H1 (cell line): Measurements from ENCODE around the gene CRTC2. TPM values are rescaled to one million over a fixed set of nuclear protein-coding genes. Genes with fewer than 3 reads are reported as not detected.

Experiments used
- CTCF ChIA-PET: fragments of 300-600 bp; sonication (Branson Sonifier 250); formaldehyde crosslinking; loops from one replicate; lab custom pipeline; 2021; ENCODE audit not compliant: partially characterized antibody; lab: Charles Lee
- POLR2A ChIA-PET: fragments of 300-600 bp; sonication (Branson Sonifier 250); formaldehyde crosslinking; loops from one replicate; lab custom pipeline; 2021; ENCODE audit warnings: inconsistent platforms; ENCODE audit not compliant: partially characterized antibody; lab: Charles Lee
- DNase-seq, 2 experiments: peaks; one replicate each; pipeline versions ENCODE4 v3.0.0 to v3.0.0-alpha.2; 2010 to 2022; ENCODE audit warnings: low spot score in 2 of 2, low read depth in 1 of 2, mixed read lengths in 1 of 2
- FAIRE-seq: peaks from 2 replicates; lab custom pipeline; 2011; peaks lifted over from hg19 to GRCh38; lab: Jason Lieb, UNC
- H2AFZ ChIP-seq: 2 replicates; pipeline ENCODE4 v1.8.1; 2012; ENCODE audit warnings: low read length, inconsistent platforms
- H2AK5ac ChIP-seq: 2 replicates; pipeline ENCODE4 v1.6.1; 2013; ENCODE audit warnings: low read depth, low read length
- H2BK120ac ChIP-seq: replicated peaks from 2 replicates; pipeline ENCODE3; 2013; ENCODE audit warnings: low read depth, low read length, inconsistent platforms
- H2BK12ac ChIP-seq: 2 replicates; pipeline ENCODE4 v1.6.1; 2013; ENCODE audit warnings: low read depth, low read length
- H2BK15ac ChIP-seq: 2 replicates; pipeline ENCODE4 v1.6.1; 2013; ENCODE audit warnings: low read length
- H2BK20ac ChIP-seq: 2 replicates; pipeline ENCODE4 v1.6.1; 2013; ENCODE audit warnings: low read length
- H2BK5ac ChIP-seq: 2 replicates; pipeline ENCODE4 v1.6.1; 2013; ENCODE audit warnings: low read depth, low read length
- H3K14ac ChIP-seq: 2 replicates; pipeline ENCODE4 v1.6.1; 2013; ENCODE audit warnings: inconsistent platforms; ENCODE audit not compliant: insufficient read length
- H3K18ac ChIP-seq: 2 replicates; pipeline ENCODE4 v1.6.1; 2013; ENCODE audit warnings: low read length; ENCODE audit errors: extremely low read depth
- H3K23ac ChIP-seq: 2 replicates; pipeline ENCODE4 v1.6.1; 2013; ENCODE audit warnings: inconsistent platforms; ENCODE audit not compliant: insufficient read length
- H3K23me2 ChIP-seq: 2 replicates; pipeline ENCODE4 v1.6.1; 2013; ENCODE audit warnings: low read depth, low read length
- H3K27ac ChIP-seq: 2 replicates; pipeline ENCODE4 v1.6.1; 2011; ENCODE audit warnings: low read depth, low read length, inconsistent platforms
- H3K27me3 ChIP-seq, 4 experiments: replicated peaks in 1 of 4; 1 replicate in 1 of 4; 2 replicates in 3 of 4; pipeline versions ENCODE4 v1.6.1 to v1.8.1; 2011 to 2013; ENCODE audit warnings: low read length in 3 of 4, mild to moderate bottlenecking in 3 of 4, inconsistent platforms in 2 of 4, mixed read lengths in 2 of 4, moderate library complexity in 1 of 4; ENCODE audit not compliant: control insufficient read depth in 3 of 4, insufficient read depth in 3 of 4; ENCODE audit errors: extremely low read depth in 1 of 4
- H3K36me3 ChIP-seq, 4 experiments: 2 replicates each; pipeline versions ENCODE4 v1.6.1 to v1.8.1; 2011 to 2013; ENCODE audit warnings: mild to moderate bottlenecking in 4 of 4, low read length in 3 of 4, moderate library complexity in 2 of 4, control low read depth in 1 of 4, inconsistent platforms in 1 of 4; ENCODE audit not compliant: insufficient read depth in 4 of 4, control insufficient read depth in 2 of 4
- H3K4ac ChIP-seq: replicated peaks from 2 replicates; pipeline ENCODE3; 2013; ENCODE audit warnings: low read length, low read depth, mixed read lengths, inconsistent platforms; ENCODE audit not compliant: insufficient read length
- H3K4me1 ChIP-seq, 4 experiments: replicated peaks in 1 of 4; 1 replicate in 1 of 4; 2 replicates in 3 of 4; pipeline versions ENCODE4 v1.6.1 to v1.8.1; 2011 to 2013; ENCODE audit warnings: low read length in 3 of 4, inconsistent platforms in 2 of 4, mixed read lengths in 1 of 4; ENCODE audit not compliant: insufficient read depth in 4 of 4, control insufficient read depth in 3 of 4
- H3K4me2 ChIP-seq, 2 experiments: 2 replicates each; pipeline versions ENCODE4 v1.6.1 to v1.8.1; 2011 to 2013; ENCODE audit warnings: low read depth in 2 of 2, low read length in 2 of 2, control low read depth in 1 of 2, inconsistent platforms in 1 of 2, mild to moderate bottlenecking in 1 of 2; ENCODE audit not compliant: insufficient read depth in 1 of 2
- H3K4me3 ChIP-seq, 4 experiments: fragments of 200-600, 300-600 bp in 1 of 4; sonication (generic), shearing (Covaris generic), sonication (Bioruptor Twin) in 1 of 4; 2 replicates each; pipeline versions ENCODE4 v1.5.1 to v1.8.1; 2011 to 2016; ENCODE audit warnings: low read length in 4 of 4, low read depth in 3 of 4, control low read depth in 2 of 4, inconsistent platforms in 2 of 4, mild to moderate bottlenecking in 2 of 4, mixed read lengths in 1 of 4, moderate library complexity in 1 of 4; ENCODE audit not compliant: insufficient read depth in 2 of 4; ENCODE audit errors: extremely low read depth in 1 of 4
- H3K56ac ChIP-seq: replicated peaks from 2 replicates; pipeline ENCODE3; 2013; ENCODE audit warnings: low read depth, mild to moderate bottlenecking, mixed read lengths, low read length, inconsistent platforms; ENCODE audit not compliant: insufficient read length
- H3K79me1 ChIP-seq: 2 replicates; pipeline ENCODE4 v1.6.1; 2013; ENCODE audit warnings: low read depth, low read length, control low read depth
- H3K79me2 ChIP-seq, 2 experiments: 2 replicates each; pipeline versions ENCODE4 v1.6.1 to v1.8.1; 2012 to 2013; ENCODE audit warnings: low read length in 2 of 2, mild to moderate bottlenecking in 2 of 2, inconsistent platforms in 1 of 2; ENCODE audit not compliant: insufficient read depth in 2 of 2, control insufficient read depth in 1 of 2
- H3K9ac ChIP-seq, 4 experiments: replicated peaks in 1 of 4; 1 replicate in 1 of 4; 2 replicates in 3 of 4; pipeline versions ENCODE4 v1.6.1 to v1.8.1; 2011 to 2013; ENCODE audit warnings: low read depth in 3 of 4, low read length in 3 of 4, control low read depth in 2 of 4, mild to moderate bottlenecking in 2 of 4, moderate library complexity in 2 of 4, inconsistent platforms in 1 of 4; ENCODE audit errors: extremely low read depth in 1 of 4
- H3K9me3 ChIP-seq, 2 experiments: 2 replicates each; pipeline versions ENCODE4 v1.6.1 to v1.8.1; 2012 to 2013; ENCODE audit warnings: mild to moderate bottlenecking in 2 of 2, moderate library complexity in 2 of 2, control low read depth in 1 of 2, inconsistent platforms in 1 of 2, low read depth in 1 of 2, low read length in 1 of 2, mixed read lengths in 1 of 2; ENCODE audit not compliant: insufficient read depth in 2 of 2
- H4K20me1 ChIP-seq, 2 experiments: replicated peaks in 1 of 2; 2 replicates each; pipeline versions ENCODE3 to v1.8.1; 2011 to 2013; ENCODE audit warnings: inconsistent platforms in 2 of 2, low read length in 2 of 2, mild to moderate bottlenecking in 1 of 2; ENCODE audit not compliant: insufficient read depth in 2 of 2, control insufficient read depth in 1 of 2
- H4K5ac ChIP-seq: 2 replicates; pipeline ENCODE4 v1.6.1; 2013; ENCODE audit warnings: low read length, low read depth, mixed read lengths, inconsistent platforms; ENCODE audit not compliant: insufficient read length
- H4K8ac ChIP-seq: 2 replicates; pipeline ENCODE4 v1.8.0; 2013; ENCODE audit warnings: mild to moderate bottlenecking, moderate library complexity, low read length, inconsistent platforms; ENCODE audit not compliant: insufficient read depth; ENCODE audit errors: extremely low read depth
- H4K91ac ChIP-seq: replicated peaks from 2 replicates; pipeline ENCODE3; 2013; ENCODE audit warnings: low read length, mixed read lengths, inconsistent platforms; ENCODE audit not compliant: insufficient read length
- MAFK ChIP-seq: IDR thresholded peaks from 2 replicates; pipeline ENCODE4 v1.6.1; 2012; ENCODE audit warnings: low read depth, mild to moderate bottlenecking, improper control_type of control experiment, low read length
- RXRA ChIP-seq: IDR thresholded peaks from 2 replicates; pipeline ENCODE4 v1.6.1; 2011; ENCODE audit warnings: low read depth, mild to moderate bottlenecking, low read length, moderate library complexity; ENCODE audit not compliant: insufficient read depth
- SAP30 ChIP-seq: fragments of 300-600 bp; sonication (generic); IDR thresholded peaks from 2 replicates; pipeline ENCODE4 v1.7.1; 2012; ENCODE audit warnings: low read length, moderate library complexity, mild to moderate bottlenecking, inconsistent platforms; ENCODE audit not compliant: insufficient read depth, insufficient replicate concordance
- SP4 ChIP-seq: IDR thresholded peaks from 2 replicates; pipeline ENCODE4 v1.6.1; 2012; ENCODE audit warnings: low read length, inconsistent platforms
- TCF12 ChIP-seq: IDR thresholded peaks from 2 replicates; pipeline ENCODE4 v1.6.1; 2011; ENCODE audit warnings: low read depth, mild to moderate bottlenecking, low read length
- WGBS, 2 experiments: shearing (Covaris generic) in 1 of 2; methylation state at CpG; one replicate each; pipeline versions ENCODE4 v1.1.6 to v1.1.7; 2013 to 2015; ENCODE audit warnings: low lambda C conversion rate in 2 of 2, mixed read lengths in 2 of 2, inconsistent platforms in 1 of 2, low coverage in 1 of 2, missing lambda C conversion rate in 1 of 2; ENCODE audit not compliant: insufficient replicate concordance in 2 of 2, insufficient coverage in 1 of 2, insufficient read length in 1 of 2; ENCODE audit errors: extremely low coverage in 1 of 2, missing lambda C conversion rate in 1 of 2; 5-methylcytosine and 5-hydroxymethylcytosine counted together
- polyA plus RNA-seq, 7 experiments: library from polyadenylated mRNA; depleted of rRNA in 3 of 7; stranded (reverse) in 5 of 7; unstranded in 2 of 7; fragments of >200 nt in 5 of 7; fragments of 200-250 nt in 2 of 7; gene quantifications; 1 replicate in 5 of 7; 2 replicates in 1 of 7; 4 replicates in 1 of 7; pipeline versions ENCODE4 v1.2.1 to v1.2.3, GENCODE V29; 2011 to 2013; ENCODE audit warnings: missing spikeins in 2 of 7, mixed read lengths in 2 of 7
- total RNA-seq: library from RNA; stranded (reverse); fragmentation: NEBNext Ultra II Directional; extraction: Animal tissue kit (Norgen Biotek cat#: 25700); gene quantifications from 2 replicates; pipeline ENCODE4 v1.2.1, GENCODE V29; 2021
- TF ChIP-seq, protein P1 (sequence below): IDR thresholded peaks from 2 replicates; pipeline ENCODE4 v1.6.1; 2011; ENCODE audit warnings: low read length, improper control_type of control experiment

The CRTC2 gene
- total and polyA plus RNA-seq, 2 of the 8 experiments (the other 6 are each of a cell fraction or from before 2014, with no cell fraction given), result 28.6 to 34.3 TPM

- Histone ChIP-seq H2BK5ac (no peak overlapping the region), H4K20me1 (peaks cover 5 to 14% of the 10 kb centered on the region in 2 experiments), H3K27me3 (no peaks in the 10 kb centered on the region), H3K36me3 (peaks cover 7 to 30% (median 25%) of the 10 kb centered on the region in 4 experiments)
- TF ChIP-seq RXRA (no peak), TCF12 (no peak), SAP30 (no peak), SP4 (no peak), MAFK (no peak)
- TF ChIP-seq, protein P1, sequence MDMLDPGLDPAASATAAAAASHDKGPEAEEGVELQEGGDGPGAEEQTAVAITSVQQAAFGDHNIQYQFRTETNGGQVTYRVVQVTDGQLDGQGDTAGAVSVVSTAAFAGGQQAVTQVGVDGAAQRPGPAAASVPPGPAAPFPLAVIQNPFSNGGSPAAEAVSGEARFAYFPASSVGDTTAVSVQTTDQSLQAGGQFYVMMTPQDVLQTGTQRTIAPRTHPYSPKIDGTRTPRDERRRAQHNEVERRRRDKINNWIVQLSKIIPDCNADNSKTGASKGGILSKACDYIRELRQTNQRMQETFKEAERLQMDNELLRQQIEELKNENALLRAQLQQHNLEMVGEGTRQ, result no peak
- TF ChIP-seq, all 59 proteins: peak for 0
- peaks cover 16% of the 10 kb centered on the region for H3K79me1 ChIP-seq
- no peak overlapping the region for H4K91ac ChIP-seq
- H3K4me3 ChIP-seq, result no peak overlapping the region
- FAIRE-seq (no peak), DNase-seq (no peak)
- CTCF ChIA-PET, result interaction anchor here (1.2 to 1.7 kb wide), 2 partner anchors 21 to 143 kb away, joined by 3 to 4 read pairs; no protein-coding TSS in a partner anchor
- H3K4me2 ChIP-seq, result no peak overlapping the region
- H2BK120ac ChIP-seq, result no peak overlapping the region
- H2BK15ac ChIP-seq, result no peak overlapping the region
- 0 out of 7 replicates have a peak, but pooled peaks cover 0 to 3% (median 0%) of the 10 kb centered on the region in 4 experiments for H3K4me1 ChIP-seq
- no peak overlapping the region for H3K27ac ChIP-seq
- peaks cover 6 to 28% of the 10 kb centered on the region in 2 experiments for H3K79me2 ChIP-seq
- H3K9me3 ChIP-seq, result no peaks in the 10 kb centered on the region
- no peak overlapping the region for H3K23ac ChIP-seq
- H3K9ac ChIP-seq, result no peak overlapping the region
- WGBS, 2 experiments, result 92% methylated on average over 9 of the region's 11 CpGs; no CpG with 5 or more reads in 1 of the 2 experiments
- no peak overlapping the region for H4K8ac ChIP-seq
- POLR2A ChIA-PET, result interaction anchor here (0.6 to 4.7 kb wide), 6 partner anchors 10 to 47 kb away, joined by 3 to 19 read pairs (median 4); partner anchors contain the start of genes JTB, RPS27 and SLC39A1
- no peak overlapping the region for H2AFZ ChIP-seq
- no peak overlapping the region for H3K56ac ChIP-seq
- H4K5ac ChIP-seq, result no peak overlapping the region
- no peak overlapping the region for H2AK5ac ChIP-seq
- no peaks in the 10 kb centered on the region; the same call in 1 of the 2 replicates for H3K23me2 ChIP-seq
- no peak overlapping the region for H3K18ac ChIP-seq
- no peak overlapping the region for H2BK20ac ChIP-seq
- H2BK12ac ChIP-seq, result no peak overlapping the region
- H3K4ac ChIP-seq, result no peak overlapping the region
- H3K14ac ChIP-seq, result no peak overlapping the region
Observed at GRCh38 chr1:153951183-153951582, 7.2 kb downstream of the CRTC2 start.
